H9 (cell line): Measurements from ENCODE around the gene ITGA11. TPM values are rescaled to one million over a fixed set of nuclear protein-coding genes. Genes with fewer than 3 reads are reported as not detected.

ENCODE experiments used
- DNase-seq: peaks from one replicate; pipeline ENCODE4 v3.0.0-alpha.2; 2017
- H2AFZ ChIP-seq: one replicate; pipeline ENCODE4 v1.6.1; 2013; ENCODE audit warnings: mild to moderate bottlenecking, low read length, control low read depth, moderate library complexity
- H2AK5ac ChIP-seq: 2 replicates; pipeline ENCODE4 v1.6.1; 2013; ENCODE audit warnings: low read length, control low read depth, mixed read lengths; ENCODE audit not compliant: insufficient read length
- H2BK120ac ChIP-seq: one replicate; pipeline ENCODE4 v1.6.1; 2013; ENCODE audit warnings: low read depth, mild to moderate bottlenecking, low read length, control low read depth, inconsistent platforms; ENCODE audit not compliant: poor library complexity, severe bottlenecking
- H2BK12ac ChIP-seq: 2 replicates; pipeline ENCODE4 v1.6.1; 2013; ENCODE audit warnings: low read length, control low read depth, mixed read lengths, low read depth; ENCODE audit not compliant: insufficient read length
- H2BK15ac ChIP-seq: 2 replicates; pipeline ENCODE4 v1.6.1; 2013; ENCODE audit warnings: low read depth, low read length, control low read depth
- H2BK20ac ChIP-seq: one replicate; pipeline ENCODE4 v1.6.1; 2013; ENCODE audit warnings: low read depth, mild to moderate bottlenecking, low read length, control low read depth, inconsistent platforms; ENCODE audit not compliant: poor library complexity, severe bottlenecking
- H2BK5ac ChIP-seq: 2 replicates; pipeline ENCODE4 v1.6.1; 2013; ENCODE audit warnings: low read length, control low read depth, mixed read lengths; ENCODE audit not compliant: insufficient read length
- H3K14ac ChIP-seq: 2 replicates; pipeline ENCODE4 v1.6.1; 2013; ENCODE audit warnings: low read length, control low read depth; ENCODE audit not compliant: insufficient read depth
- H3K18ac ChIP-seq: 2 replicates; pipeline ENCODE4 v1.6.1; 2013; ENCODE audit warnings: low read depth, mild to moderate bottlenecking, mixed read lengths, low read length, control low read depth; ENCODE audit not compliant: insufficient read length
- H3K23ac ChIP-seq: 2 replicates; pipeline ENCODE4 v1.6.1; 2013; ENCODE audit warnings: low read length, control low read depth, mixed read lengths, low read depth; ENCODE audit not compliant: insufficient read length
- H3K23me2 ChIP-seq: 2 replicates; pipeline ENCODE4 v1.6.1; 2013; ENCODE audit warnings: low read depth, mild to moderate bottlenecking, mixed read lengths, low read length, control low read depth; ENCODE audit not compliant: insufficient read length, poor library complexity, severe bottlenecking
- H3K27ac ChIP-seq: 2 replicates; pipeline ENCODE4 v1.5.1; 2013; ENCODE audit warnings: low read length, control low read depth, mixed read lengths, low read depth; ENCODE audit not compliant: insufficient read length
- H3K27me3 ChIP-seq: 2 replicates; pipeline ENCODE4 v1.6.1; 2013; ENCODE audit warnings: low read length, control low read depth, inconsistent platforms; ENCODE audit not compliant: insufficient read depth
- H3K4ac ChIP-seq: 2 replicates; pipeline ENCODE4 v1.6.1; 2013; ENCODE audit warnings: low read depth, mild to moderate bottlenecking, control low read depth, inconsistent platforms, low read length, moderate library complexity
- H3K4me1 ChIP-seq: 2 replicates; pipeline ENCODE4 v1.6.1; 2013; ENCODE audit warnings: low read length, control low read depth, inconsistent platforms; ENCODE audit not compliant: insufficient read depth
- H3K4me2 ChIP-seq: 2 replicates; pipeline ENCODE4 v1.6.1; 2013; ENCODE audit warnings: low read length, control low read depth, mixed read lengths; ENCODE audit not compliant: insufficient read length, insufficient read depth
- H3K56ac ChIP-seq: 2 replicates; pipeline ENCODE4 v1.6.1; 2013; ENCODE audit warnings: low read depth, mild to moderate bottlenecking, mixed read lengths, low read length, control low read depth; ENCODE audit not compliant: insufficient read length
- H3K79me1 ChIP-seq: 2 replicates; pipeline ENCODE4 v1.6.1; 2013; ENCODE audit warnings: low read depth, mild to moderate bottlenecking, moderate library complexity, low read length, control low read depth, inconsistent platforms; ENCODE audit not compliant: insufficient read depth, poor library complexity, severe bottlenecking
- H3K79me2 ChIP-seq: 2 replicates; pipeline ENCODE4 v1.6.1; 2013; ENCODE audit warnings: low read length, control low read depth, inconsistent platforms; ENCODE audit not compliant: insufficient read depth
- H3K9ac ChIP-seq: 2 replicates; pipeline ENCODE4 v1.6.1; 2013; ENCODE audit warnings: low read length, control low read depth, mixed read lengths; ENCODE audit not compliant: insufficient read length; ENCODE audit errors: extremely low read depth
- H3K9me3 ChIP-seq: one replicate; pipeline ENCODE4 v1.6.1; 2013; ENCODE audit warnings: low read depth, low read length, inconsistent platforms; ENCODE audit not compliant: control insufficient read depth
- H3T11ph ChIP-seq: one replicate; pipeline ENCODE4 v1.6.1; 2013; ENCODE audit warnings: mild to moderate bottlenecking, low read length, control low read depth, inconsistent platforms
- H4K20me1 ChIP-seq: one replicate; pipeline ENCODE4 v1.6.1; 2013; ENCODE audit not compliant: control insufficient read depth, insufficient read length, insufficient read depth
- H4K5ac ChIP-seq: 2 replicates; pipeline ENCODE4 v1.6.1; 2013; ENCODE audit warnings: low read depth, mild to moderate bottlenecking, mixed read lengths, low read length, control low read depth; ENCODE audit not compliant: insufficient read length
- H4K8ac ChIP-seq: replicated peaks from 2 replicates; pipeline ENCODE4 v1.6.1; 2013; ENCODE audit warnings: low read length, control low read depth, mixed read lengths, low read depth; ENCODE audit not compliant: insufficient read length
- H4K91ac ChIP-seq: 2 replicates; pipeline ENCODE4 v1.6.1; 2013; ENCODE audit warnings: low read depth, mild to moderate bottlenecking, moderate library complexity, mixed read lengths, low read length, control low read depth; ENCODE audit not compliant: insufficient read length
- H3K27ac Mint-ChIP-seq, 3 experiments: 2 replicates in 2 of 3; 3 replicates in 1 of 3; pipeline ENCODE4 v1.8.0; 2020 to 2021; ENCODE audit warnings: mixed read lengths in 3 of 3, mild to moderate bottlenecking in 1 of 3, moderate library complexity in 1 of 3
- H3K27me3 Mint-ChIP-seq: 2 replicates; pipeline ENCODE4 v1.8.0; 2021; ENCODE audit warnings: low read depth, mild to moderate bottlenecking, moderate library complexity, mixed read lengths
- H3K36me3 Mint-ChIP-seq, 3 experiments: 2 replicates in 2 of 3; 3 replicates in 1 of 3; pipeline ENCODE4 v1.8.0; 2020 to 2021; ENCODE audit warnings: low read depth in 3 of 3, mixed read lengths in 3 of 3; ENCODE audit not compliant: insufficient read depth in 1 of 3
- H3K4me1 Mint-ChIP-seq, 2 experiments: 2 replicates each; pipeline ENCODE4 v1.8.0; 2020; ENCODE audit warnings: mixed read lengths in 2 of 2
- H3K4me3 Mint-ChIP-seq, 2 experiments: 2 replicates in 1 of 2; 3 replicates in 1 of 2; pipeline ENCODE4 v1.8.0; 2020 to 2021; ENCODE audit warnings: mild to moderate bottlenecking in 2 of 2, mixed read lengths in 2 of 2, moderate library complexity in 1 of 2
- H3K9me3 Mint-ChIP-seq, 2 experiments: 2 replicates in 1 of 2; 3 replicates in 1 of 2; pipeline ENCODE4 v1.8.0; 2020; ENCODE audit warnings: mild to moderate bottlenecking in 2 of 2, mixed read lengths in 2 of 2, moderate library complexity in 1 of 2
- WGBS: extraction: QIAGEN DNeasy Blood & Tissue Kit; methylation state at CpG from one replicate; pipeline ENCODE4 v1.1.7; 2013; ENCODE audit warnings: missing lambda C conversion rate, low lambda C conversion rate, mixed read lengths; ENCODE audit not compliant: insufficient read length; ENCODE audit errors: extremely low coverage; 5-methylcytosine and 5-hydroxymethylcytosine counted together
- total RNA-seq: library from RNA; stranded (reverse); gene quantifications from 2 replicates; pipeline ENCODE4 v1.2.1, GENCODE V29; 2021
- TF ChIP-seq, protein P1 (sequence below): fragments of 200-600 bp; sonication (generic); conservative IDR thresholded peaks from 3 replicates; pipeline ENCODE4 v1.8.0; 2021; ENCODE audit warnings: antibody characterized with exemption, mild to moderate bottlenecking

ITGA11 gene
- total RNA-seq, 1 experiment from 2014 or later = 0.07 TPM

DNA sequence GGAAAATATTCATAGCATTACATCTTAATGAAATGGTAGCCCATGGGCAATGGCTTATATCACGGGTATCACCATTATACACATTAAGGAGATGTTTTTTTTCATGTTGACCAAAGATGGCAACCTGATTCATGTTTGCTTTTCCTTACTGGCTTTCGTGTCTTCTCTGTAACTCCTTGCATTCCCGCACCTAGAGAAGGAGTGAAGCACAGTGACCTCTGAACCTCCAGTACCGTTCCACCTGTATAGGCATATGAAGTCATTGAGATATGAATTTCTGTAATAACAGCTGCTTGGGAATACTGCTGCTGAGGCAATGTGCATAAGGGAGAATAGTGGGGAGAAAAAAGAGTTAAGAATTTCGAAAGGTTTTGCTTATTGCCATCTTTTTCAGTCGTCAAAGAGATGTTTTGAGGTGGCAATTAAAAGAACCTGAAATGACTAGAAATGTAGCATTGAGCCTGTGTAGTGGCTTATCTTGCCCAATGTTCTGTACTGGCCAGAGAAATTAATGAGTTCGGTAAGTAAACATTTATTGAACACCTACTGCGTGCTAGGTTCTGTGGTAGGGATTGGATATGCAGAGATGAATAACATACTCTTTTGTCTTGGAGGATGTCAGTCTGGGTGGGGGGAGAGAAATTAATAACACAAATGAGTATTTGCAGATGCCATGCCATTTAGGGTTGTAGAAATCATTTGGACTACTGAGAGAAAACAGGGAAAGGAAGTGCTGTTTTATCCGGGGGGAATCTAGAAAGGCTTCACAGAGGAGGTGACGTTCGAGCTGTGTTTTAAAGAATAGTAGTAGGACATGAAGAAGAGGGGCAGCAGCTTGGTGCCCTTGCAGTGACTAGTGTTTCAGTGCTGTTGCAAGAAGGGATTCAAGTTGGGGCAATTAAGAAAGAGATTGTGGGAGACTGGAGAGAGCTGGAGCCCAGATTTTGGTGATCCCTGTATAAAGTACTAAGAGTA is 151.9 kb downstream of the ITGA11 start:
- Histone ChIP-seq H2BK5ac (no peak overlapping the region), H3T11ph (no peak overlapping the region), H4K20me1 (no peaks in the 10 kb centered on the region), H2AK5ac (no peak overlapping the region), H3K9ac (no peak overlapping the region), H3K56ac (no peak overlapping the region), H2BK15ac (no peak overlapping the region), H3K27ac (no peak overlapping the region), H3K79me1 (no peaks in the 10 kb centered on the region), H2BK12ac (no peak overlapping the region), H3K79me2 (peaks cover 38% of the 10 kb centered on the region), H2BK120ac (no peak overlapping the region), H2AFZ (no peak overlapping the region), H3K18ac (no peak overlapping the region), H2BK20ac (no peak overlapping the region), H3K14ac (no peak overlapping the region), H4K8ac (no peak overlapping the region), H3K4me2 (peak overlapping the region; percentile 72), H3K4ac (no peak overlapping the region), H3K27me3 (no peaks in the 10 kb centered on the region), H4K91ac (no peak overlapping the region), H3K9me3 (no peaks in the 10 kb centered on the region), H4K5ac (no peak overlapping the region), H3K23me2 (peaks cover 13% of the 10 kb centered on the region), H3K23ac (no peak overlapping the region), H3K4me1 (peaks cover 4% of the 10 kb centered on the region)
- no peak for DNase-seq
- peaks cover 14 to 29% (median 16%) of the 10 kb centered on the region in 3 experiments for H3K36me3 Mint-ChIP-seq
- no CpG with 5 or more reads among the region's 11 CpGs for WGBS
- peaks cover 7 to 9% of the 10 kb centered on the region in 2 experiments for H3K9me3 Mint-ChIP-seq
- TF ChIP-seq, protein P1, sequence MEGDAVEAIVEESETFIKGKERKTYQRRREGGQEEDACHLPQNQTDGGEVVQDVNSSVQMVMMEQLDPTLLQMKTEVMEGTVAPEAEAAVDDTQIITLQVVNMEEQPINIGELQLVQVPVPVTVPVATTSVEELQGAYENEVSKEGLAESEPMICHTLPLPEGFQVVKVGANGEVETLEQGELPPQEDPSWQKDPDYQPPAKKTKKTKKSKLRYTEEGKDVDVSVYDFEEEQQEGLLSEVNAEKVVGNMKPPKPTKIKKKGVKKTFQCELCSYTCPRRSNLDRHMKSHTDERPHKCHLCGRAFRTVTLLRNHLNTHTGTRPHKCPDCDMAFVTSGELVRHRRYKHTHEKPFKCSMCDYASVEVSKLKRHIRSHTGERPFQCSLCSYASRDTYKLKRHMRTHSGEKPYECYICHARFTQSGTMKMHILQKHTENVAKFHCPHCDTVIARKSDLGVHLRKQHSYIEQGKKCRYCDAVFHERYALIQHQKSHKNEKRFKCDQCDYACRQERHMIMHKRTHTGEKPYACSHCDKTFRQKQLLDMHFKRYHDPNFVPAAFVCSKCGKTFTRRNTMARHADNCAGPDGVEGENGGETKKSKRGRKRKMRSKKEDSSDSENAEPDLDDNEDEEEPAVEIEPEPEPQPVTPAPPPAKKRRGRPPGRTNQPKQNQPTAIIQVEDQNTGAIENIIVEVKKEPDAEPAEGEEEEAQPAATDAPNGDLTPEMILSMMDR = no peak
- H3K4me3 Mint-ChIP-seq = peak overlapping the region; percentile 97 to 98
- peaks cover 56 to 62% of the 10 kb centered on the region in 2 experiments for H3K4me1 Mint-ChIP-seq
- peak overlapping the region in 1 of 3 experiments; percentile 86; a peak in 4 of 7 replicates for H3K27ac Mint-ChIP-seq
- H3K27me3 Mint-ChIP-seq = no peaks in the 10 kb centered on the region
